Left hindlimb (tissue), 1 donor: ENCODE data around the gene MYH11.

Source experiments
- DNase-seq: peaks from one replicate; pipeline ENCODE4 v3.0.0-alpha.2; 2018

MYH11 gene

DNA sequence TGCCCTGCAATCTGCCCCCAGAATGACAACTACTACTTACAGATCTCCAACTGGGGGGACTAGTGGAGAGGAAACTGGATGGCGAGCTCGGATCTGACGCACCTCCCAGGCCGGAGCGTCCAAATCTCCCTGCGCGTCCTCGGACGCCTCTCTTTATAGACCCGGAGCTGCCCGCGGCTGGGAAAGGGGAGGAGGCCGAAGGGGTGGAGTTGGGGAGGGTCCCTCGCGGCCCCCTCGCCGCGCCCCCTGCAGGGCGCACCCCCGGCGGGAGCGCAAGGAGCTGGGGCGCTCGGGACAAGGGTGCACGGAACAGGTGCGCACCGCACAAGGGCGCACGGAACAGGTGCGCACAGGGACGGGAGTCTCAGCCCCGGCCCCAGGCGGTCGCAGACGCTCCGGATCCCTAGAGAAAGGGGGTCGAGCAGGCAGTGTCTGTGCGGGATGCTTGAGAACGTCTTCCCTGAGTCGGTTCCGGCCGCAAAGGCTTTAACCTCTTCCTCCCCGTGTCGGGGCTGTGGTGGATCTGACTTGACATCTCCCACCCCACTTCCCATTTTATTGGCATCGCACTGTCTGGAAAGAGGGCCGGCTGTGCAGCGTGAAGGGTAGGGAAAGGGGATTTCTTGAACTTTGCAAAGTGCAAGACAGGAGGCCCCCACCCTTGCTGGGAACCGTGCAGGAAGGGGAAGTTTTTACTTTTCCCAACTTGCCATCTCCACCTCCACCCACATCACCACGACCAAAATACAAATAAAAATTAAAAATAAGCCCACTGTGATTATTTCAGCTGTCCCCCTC lies at the start of gene MYH11:
TSS of gene MYH11 (minus strand) at position 128 of the 798 bp plus-strand sequence. CDS start 18,776 bp downstream, outside the sequence.
- no peak for DNase-seq

DNA sequence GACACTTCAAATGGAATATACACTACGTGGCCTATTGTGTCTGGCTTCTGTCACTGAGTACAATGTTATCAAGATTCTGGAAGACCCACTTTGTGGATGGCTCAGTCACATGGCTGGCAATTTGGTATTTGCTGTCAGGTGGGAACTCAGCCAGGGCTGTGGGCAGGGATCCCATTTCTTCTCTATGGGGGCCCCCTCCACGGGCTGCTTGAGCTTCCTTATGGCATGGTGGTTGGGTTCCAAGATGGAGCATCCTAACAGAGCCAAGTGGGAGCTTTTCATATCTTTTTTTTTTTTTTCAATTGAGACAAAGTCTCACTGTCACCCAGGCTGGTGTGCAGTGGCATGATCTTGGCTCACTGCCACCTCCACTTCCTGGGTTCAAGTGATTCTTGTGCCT lies 49.6 kb upstream of the MYH11 start:
- DNase-seq = no peak

DNA sequence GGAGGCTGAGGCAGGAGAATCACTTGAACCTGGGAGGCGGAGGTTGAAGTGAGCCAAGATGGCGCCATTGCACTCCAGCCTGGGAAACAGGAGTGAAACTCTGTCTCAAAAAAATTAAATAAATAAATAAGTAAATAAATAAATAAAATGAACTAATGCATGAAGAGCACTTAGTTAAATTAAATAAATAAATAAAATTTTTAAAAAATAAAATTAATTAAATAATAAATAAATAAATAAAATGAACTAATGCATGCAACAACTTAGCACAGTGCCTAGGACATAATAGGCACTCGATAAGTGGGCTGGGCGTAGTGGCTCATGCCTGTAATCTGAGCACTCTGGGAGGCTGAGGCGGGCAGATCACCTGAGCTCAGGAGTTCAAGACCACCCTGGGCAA lies 47.1 kb upstream of the MYH11 start:
- no peak for DNase-seq

DNA sequence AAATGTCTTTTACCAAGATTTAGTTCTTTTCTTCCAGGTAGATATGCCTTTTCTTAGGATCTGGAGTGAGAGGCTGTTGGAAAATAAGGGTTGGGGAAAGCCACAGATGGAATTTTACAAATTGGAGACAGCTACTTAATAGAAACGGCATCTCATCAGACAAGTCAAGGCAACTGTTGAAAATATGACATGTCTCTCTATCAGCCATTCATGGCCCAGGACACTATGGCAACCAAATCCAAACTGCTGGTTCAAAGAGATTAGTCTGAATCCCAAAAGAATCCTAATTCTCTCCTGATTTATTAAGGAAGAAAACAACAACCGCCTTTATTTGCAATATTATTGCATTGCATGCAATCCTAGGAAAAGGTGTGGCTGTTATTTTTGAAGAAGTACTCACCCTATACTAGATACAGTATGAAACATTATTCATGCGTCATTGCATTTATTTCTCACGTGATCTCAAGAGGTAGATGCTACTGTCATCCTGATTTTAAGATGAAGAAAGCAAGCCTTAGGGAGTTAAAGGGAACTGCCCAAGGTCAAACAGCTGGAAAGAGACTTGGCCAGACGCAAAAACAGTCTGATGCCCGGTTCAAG lies 44.2 kb upstream of the MYH11 start:
- DNase-seq = no peak

DNA sequence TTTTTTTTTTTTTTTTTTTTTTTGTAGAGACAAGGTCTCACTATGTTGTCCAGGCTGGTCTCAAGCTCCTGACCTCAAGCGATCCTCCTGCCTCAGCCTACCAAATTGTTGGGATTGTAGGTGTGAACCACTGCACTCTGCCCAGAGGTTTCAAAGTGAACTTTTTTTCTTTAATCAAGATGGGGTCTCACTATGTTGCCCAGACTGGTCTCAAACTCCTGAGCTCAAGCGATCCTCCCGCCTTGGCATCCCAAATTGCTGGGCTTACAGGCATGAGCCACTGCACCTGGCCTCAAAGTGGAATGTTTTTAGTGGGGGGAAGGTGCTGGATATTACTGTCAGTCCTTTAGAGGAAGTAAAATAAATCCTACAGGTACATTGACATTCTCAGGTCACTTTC lies 43.5 kb upstream of the MYH11 start:
- no peak for DNase-seq

DNA sequence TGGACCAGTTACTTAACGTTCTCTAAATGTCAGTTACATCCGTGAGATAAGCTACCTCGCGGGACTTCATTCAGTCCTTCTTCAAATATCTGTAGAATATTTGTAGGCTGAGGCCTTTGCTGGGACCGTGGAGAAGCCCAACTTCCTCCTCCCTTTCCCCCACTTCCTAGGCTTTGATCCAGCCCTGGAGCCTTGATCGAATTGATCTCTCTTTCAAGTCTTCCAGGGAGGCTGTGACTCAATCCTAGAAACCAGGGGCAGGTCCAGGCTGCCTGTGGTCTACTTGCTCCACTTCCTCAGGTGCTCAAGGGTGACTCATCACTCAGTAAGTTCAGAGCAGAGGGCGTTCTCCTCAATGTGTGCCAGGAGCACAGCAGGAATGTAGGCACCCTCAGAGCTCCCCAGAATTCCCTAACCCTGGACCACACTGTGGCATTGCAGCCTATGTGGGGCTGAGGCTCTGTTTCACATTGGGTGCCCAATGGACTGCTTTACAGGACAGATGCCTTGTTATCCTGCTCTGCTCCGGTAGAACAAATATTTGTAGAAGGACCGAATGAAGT lies 42.8 kb upstream of the MYH11 start:
- no peak for DNase-seq

DNA sequence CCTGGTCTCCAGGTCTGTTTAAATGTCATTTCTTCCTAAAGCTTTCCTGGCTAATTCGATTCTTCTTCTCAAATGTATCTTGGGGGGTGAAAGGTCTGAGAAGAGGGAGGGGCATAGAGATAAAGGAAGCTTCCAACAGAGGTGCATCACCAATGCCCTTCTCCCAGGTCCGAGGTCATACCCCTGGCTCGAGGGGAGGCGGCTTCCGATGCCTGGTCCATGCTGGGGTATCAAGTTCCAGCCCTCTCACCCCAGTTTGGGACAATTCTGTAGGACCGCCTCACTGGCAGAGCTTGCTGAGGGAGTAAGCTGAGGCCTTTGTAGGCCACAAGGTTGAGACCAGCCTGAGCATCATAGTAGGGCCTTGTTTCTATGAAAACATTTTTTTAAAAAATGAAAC lies 41.8 kb upstream of the MYH11 start:
- no peak for DNase-seq

DNA sequence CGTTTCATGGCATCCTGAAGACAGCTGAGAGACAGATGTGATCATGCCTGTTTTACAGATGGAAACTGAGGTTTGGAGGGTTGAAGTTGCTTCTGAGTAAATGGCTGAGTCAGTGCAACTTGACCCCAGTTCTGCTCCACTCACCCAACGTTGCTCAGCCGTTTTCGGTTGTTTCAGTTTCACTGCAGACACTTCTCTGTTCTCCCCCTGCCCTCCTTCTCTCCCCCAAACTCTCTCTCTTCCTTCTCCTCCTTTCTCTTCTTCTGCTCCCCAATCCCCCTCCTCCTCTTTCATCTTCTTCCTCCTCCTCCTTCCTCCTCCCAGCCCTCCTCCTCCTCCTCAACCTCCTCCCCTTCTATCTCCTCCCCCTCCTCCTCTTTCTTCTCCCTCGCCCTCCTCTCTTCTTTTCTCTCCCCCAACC lies 41.0 kb upstream of the MYH11 start:
- no peak for DNase-seq

DNA sequence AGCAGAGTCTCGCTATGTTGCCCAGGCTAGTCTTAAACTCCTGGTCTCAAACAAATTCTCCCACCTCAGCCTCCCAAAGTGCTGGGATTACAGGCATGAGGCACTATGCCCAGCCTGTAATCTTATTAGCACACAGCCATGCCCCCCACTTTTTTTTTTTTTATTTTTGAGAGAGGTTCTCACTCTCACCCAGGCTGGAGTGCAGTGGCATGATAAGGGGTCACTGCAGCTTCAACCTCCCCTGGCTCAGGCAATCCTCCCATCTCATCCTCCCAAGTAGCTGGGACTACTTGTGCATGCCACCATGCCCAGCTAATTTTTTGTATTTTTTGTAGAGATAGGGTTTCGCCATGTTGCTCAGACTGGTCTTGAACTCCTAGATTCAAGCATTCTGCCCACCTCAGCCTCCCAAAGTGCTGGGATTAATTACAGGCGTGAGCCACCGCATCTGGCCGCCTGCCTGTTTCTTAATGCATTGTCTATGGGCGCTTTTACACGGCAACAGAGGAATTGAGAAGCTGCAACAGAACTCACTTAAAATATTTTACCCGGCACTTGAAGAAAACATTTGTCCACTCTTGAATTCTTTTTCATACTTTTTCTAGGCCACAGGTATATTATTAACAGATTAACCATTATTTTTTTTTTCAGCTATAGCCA lies 40.4 kb upstream of the MYH11 start:
- no peak for DNase-seq

DNA sequence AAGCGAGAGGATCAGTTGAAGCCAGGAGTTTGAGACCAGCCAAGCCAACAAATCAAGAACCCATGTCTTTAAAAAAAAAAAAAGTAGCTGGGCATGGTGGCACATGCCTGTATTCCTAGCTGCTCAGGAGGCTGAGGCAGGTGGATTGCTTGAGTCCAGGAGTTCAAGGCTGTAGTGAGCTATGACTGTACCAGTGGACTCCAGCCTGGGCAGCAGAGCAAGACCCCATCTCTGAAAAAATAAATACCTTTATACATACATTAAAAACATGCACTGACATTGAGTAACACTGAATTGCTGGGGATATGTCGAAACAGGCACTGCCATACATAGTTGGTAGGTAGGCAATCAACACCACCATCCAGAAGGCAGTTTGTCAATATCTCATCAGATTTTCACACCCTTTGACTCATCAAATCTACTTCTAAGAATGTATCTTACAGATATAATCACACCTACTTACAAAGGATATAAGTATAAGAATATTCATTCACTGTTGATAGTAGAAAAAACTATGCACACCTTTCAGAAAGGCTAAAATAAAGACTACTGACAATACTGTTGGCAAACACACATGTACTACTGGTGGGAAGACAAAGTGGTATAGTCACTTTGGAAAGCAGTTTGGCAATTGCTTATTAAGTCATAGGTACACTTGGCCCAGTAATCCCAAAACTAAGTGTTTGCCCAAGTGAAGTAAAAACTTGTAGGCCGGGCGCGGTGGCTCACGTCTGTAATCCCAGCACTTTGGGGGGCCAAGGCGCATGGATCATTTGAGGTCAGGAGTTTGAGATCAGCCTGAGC lies 37.9 kb upstream of the MYH11 start:
- DNase-seq = no peak

DNA sequence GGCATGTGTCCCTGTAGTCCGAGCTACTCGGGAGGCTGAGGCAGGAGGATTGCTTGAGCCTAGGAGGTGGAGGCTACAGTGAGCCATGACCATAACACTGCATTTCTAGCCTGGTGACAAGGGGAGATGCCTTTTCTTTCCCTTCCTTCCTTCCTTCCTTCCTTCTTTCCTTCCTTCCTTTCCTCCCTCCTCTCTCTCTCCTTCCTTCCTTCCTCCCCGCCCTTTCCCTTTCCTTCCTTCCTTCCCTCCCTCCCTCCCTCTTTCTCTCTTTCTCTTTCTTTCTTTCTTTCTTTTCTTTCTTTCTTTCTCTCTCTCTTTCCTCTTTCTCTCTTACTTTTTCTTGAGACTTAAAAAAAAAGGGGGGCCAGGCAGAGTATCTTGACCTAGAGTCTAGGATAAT lies 34.7 kb upstream of the MYH11 start:
- DNase-seq = no peak

DNA sequence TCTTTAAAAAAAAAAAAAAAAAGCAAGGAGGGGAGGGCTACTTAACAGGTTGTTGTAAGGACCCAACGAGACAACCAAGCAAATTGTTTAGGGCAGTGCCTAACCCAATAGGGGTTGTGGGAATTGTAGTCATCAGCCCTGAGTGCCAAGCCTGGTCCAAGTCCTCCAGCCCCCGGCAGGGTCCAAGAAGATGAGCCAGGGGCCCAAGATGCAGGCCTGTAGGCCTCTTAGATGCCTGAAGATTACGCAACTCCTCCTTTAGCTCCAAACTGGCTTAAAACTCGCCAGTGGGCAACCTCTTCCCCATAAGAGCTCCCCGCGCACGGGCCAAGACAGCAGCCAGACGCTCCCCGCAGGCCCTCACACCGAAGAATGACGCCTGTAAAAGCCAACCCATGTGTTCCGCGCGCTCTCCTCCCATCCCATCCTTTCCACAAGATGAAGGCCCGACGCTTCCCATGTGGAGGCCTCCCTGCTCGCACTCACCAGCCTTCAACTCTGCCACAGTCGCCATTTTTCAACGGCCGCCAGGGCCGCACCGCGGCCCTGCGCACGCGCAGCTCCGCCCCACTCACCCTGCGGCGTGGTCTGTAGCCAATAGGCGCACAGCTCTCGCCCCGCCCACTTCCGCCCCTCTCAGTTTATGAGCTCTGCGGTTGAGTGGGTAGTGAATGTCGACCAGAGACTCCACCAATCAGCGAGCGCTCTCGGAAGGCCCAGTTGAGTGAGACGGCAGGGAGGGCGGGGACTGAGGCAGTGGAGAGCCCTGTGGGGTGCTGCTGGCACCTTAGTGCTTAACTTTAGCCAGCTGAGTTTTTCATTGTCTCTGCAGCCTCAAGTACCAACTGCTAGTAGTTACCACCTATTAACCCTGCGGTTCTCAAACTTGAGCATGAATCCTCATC lies 31.5 kb upstream of the MYH11 start, which contains the start of gene CEP20:
TSS of gene CEP20 (minus strand) at position 532 of the 905 bp plus-strand sequence. CDS start at position 514, 18 bp downstream.
- peak; percentile 99 for DNase-seq

DNA sequence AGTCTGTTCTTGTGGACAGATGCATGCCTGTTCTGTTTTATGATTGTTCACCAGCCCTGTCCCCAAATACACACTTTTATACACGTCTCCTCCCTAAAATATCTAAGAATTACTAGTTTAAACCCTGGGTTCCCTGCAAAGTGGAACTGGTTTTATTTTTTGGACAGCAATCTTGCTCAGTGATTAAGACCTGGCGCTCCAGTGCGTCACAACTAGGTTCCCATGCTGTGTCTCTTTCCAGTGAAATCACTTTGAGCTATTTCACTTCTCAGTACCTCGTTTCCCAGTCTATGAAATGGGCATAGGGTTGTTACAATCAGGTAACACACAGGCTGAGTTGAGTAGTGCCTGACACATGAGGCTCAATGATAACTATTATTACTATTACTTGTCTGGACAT lies 30.5 kb upstream of the MYH11 start:
- DNase-seq = no peak

DNA sequence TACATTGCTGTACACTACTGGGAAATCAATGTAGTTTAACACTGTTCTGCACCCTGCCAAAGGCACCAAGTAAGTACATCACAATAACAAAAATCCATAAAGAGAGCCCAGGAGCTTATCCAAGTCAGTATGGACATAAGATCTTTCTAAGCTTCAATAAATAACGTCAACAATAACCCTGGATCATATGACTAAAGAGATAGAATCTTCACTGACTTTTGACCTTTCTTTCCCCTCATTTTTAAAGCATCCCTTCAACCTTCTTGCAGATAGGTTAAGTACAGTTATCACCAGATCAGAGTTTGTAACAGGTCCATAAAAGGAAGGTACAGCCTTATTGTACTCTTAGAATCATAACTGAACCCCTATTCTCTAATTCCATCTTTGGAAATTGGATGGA lies 29.2 kb upstream of the MYH11 start:
- no peak for DNase-seq

DNA sequence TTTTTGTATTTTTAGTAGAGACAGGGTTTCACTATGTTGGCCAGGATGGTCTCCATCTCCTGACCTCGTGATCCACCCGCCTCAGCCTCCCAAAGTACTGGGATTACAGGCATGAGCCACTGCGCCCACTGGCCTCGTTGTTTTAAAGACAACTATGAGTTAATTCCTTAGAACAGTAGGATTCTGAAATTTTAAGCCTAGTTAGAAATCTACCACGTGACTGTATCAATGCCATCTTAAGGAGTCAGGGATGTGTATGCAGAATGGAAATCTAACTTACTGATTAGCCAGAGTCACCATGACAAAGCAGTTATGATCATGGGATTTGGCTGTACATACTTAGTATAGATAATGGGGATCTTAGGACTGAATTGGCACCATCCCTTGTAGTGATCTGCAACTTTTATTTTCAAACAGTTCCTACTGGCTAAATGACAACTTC lies 28.8 kb upstream of the MYH11 start:
- DNase-seq = no peak

DNA sequence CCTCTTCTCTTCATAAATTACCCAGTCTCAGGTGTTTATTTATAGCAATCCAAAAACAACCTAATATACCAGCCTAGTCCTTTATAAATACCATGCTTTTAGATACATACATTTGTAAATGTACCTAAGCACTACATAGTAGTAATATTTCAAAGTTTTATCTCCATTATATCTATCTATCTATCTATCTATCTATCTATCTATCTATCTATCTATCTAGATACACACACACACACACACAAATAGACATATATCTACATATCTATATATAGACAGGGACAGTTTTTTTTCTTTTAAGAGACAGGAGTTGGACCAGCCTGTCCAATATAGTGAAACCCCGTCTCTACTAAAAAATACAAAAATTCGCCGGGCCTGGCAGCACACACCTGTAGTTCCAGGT lies 25.7 kb upstream of the MYH11 start:
- no peak for DNase-seq

DNA sequence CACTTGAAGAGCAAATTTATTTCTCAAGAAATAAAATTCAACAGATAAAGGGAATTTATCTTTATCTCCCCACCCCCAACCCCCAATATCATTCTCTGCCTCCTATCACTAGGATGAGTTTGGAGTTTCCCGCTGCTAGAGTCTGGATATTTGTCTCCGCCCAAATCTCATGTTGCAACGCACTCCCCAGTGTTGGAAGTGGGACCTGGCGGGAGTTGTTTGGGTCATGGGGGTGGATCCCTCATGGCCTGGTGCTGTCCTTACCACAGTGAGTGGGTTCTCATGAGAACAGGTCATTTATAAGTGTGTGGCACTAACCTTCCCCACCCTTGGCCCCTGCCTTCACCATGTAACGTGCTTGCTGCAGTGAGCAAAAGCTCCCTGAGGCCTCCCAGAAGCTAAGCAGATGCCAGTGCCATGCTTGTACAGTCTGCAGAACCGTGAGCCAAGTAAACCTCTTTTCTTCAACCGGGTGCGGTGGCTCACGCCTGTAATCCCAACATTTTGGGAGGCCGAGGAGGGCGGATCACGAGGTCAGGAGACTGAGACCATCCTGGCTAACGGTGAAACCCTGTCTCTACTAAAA lies 25.1 kb upstream of the MYH11 start:
- DNase-seq = no peak

DNA sequence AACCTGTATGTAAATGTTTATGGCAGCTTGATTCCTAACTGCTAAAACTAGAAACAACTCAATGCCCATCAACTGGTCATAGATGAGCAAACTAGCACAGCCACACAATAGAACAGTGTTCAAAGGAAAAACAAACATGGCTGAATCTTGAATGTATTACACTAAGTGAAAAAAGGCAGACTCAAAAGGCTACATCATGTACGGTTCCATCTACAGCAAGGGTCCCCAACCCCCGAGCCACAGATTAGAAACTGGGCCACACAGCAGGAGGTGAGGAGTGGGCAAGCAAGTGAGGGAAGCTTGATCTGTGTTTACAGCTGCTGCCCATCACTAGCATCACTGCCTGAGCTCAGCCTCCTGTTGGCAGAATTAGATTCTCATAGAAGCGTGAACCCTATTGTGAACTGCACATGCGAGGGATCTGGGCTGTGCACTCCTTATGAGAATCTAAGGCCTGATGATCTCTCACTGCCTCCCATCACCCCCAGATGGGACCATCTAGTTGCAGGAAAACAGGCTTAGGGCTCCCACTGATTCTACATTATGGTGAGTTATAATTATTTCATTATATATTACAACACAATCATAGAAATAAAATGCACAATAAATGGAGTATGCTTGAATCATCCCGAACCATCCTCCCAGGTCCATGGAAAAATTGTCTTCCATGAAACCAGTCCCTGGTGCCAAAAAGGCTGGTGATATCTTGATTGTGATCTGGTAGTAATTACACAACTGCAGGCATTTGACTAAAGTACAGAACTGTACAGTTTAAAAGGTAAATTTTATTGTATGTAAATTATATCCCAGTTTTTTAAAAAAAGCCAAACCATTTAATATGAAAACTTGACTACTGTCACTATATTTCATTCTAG lies 23.8 kb upstream of the MYH11 start:
- DNase-seq = no peak

DNA sequence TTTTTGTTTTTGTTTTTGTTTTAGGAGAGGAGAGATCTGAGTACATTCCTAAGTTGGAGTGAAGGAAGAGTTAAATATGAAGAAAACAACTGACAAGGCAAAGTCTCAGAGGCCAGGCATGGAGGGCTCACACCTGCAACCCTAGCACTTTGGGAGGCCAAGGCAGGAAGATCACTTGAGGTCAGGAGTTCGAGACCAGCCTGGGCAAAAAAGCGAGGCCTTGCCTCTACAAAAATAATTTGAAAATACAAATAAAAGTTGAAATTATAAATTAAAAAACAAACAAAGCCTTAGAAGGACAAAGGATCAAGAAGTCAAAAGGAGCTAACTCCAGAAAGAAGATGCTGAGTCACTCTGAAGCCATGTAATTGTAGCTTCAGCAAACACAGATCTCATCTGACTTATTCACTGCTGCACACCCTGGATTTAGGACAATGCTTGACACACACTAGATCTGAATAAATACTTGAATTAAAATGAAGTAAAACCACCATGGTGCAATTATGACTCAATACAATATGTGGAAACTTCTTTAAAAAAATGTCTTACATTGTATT lies 22.5 kb upstream of the MYH11 start:
- DNase-seq = no peak

DNA sequence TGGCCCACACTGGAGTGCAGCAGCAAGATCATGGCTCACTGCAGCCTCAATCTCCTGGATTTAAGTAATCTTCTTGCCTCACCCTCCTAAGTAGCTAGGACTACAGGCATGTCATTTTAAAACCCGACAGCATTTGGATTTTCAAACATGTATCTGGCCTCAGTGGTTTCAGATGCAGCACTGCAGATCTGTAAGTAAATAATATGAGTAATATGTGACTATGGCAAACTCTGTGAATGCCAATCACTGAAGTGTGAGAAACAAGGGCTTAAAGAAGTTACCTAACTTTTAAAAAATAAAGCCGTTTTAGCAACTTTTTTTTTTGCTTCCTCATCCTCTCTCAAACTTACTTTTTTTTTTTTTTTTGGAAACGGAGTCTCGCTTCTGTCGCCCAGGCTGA lies 19.7 kb upstream of the MYH11 start:
- DNase-seq = no peak
